WTC11 (cell line): ENCODE data around the gene PDE11A.

ENCODE experiments used
- CTCF ChIP-seq: fragments of 200-600 bp; IDR thresholded peaks from 2 replicates; pipeline ENCODE4 v1.8.0; 2022; ENCODE audit warnings: antibody characterized with exemption
- E2F1 ChIP-seq: sonication (generic); formaldehyde crosslinking; IDR thresholded peaks from 2 replicates; pipeline ENCODE4 v1.8.0; 2022; ENCODE audit warnings: mild to moderate bottlenecking, missing genetic modification reagents
- ELF4 ChIP-seq: sonication (generic); formaldehyde crosslinking; IDR thresholded peaks from 2 replicates; pipeline ENCODE4 v1.8.1; 2022; ENCODE audit warnings: low read depth, mild to moderate bottlenecking, moderate library complexity, missing genetic modification reagents
- TEAD4 ChIP-seq: sonication (generic); formaldehyde crosslinking; IDR thresholded peaks from 2 replicates; pipeline ENCODE4 v1.8.0; 2022; ENCODE audit warnings: mild to moderate bottlenecking, missing genetic modification reagents
- ZNF138 ChIP-seq: sonication (generic); formaldehyde crosslinking; conservative IDR thresholded peaks from 2 replicates; pipeline ENCODE4 v1.8.1; 2022; ENCODE audit warnings: mild to moderate bottlenecking, moderate library complexity, missing genetic modification reagents
- TF ChIP-seq, protein P1 (sequence below): sonication (generic); formaldehyde crosslinking; IDR thresholded peaks from 2 replicates; pipeline ENCODE4 v1.8.1; 2023; ENCODE audit warnings: mild to moderate bottlenecking, missing genetic modification reagents, moderate library complexity
- TF ChIP-seq, protein P2 (sequence below): sonication (generic); formaldehyde crosslinking; IDR thresholded peaks from 2 replicates; pipeline ENCODE4 v1.8.1; 2022; ENCODE audit warnings: low read depth, missing genetic modification reagents, borderline replicate concordance
- TF ChIP-seq, protein P3 (sequence below): sonication (generic); formaldehyde crosslinking; conservative IDR thresholded peaks from 2 replicates; pipeline ENCODE4 v1.8.1; 2022; ENCODE audit warnings: mild to moderate bottlenecking, missing genetic modification reagents

DNA sequence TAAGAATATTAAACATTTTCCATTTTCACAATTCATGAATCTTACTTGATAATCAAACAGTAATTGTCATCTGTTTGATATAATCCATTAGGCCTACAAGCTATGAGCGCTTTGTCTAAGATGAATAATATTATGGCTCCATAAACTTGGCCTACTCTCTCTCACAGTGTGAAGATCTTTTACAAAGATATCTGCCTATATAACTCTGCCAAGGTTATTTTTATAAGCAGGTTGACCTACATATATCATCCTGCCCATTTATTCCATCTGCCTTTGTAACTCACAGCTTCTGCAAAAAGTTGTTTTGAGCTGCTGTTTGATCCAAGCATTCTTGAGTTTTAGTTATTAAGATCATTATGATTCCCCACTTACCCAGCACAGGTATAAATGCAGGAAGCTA, 158.3 kb downstream of the PDE11A start:
- TF ChIP-seq CTCF (no peak), E2F1 (no peak), ELF4 (CRISPR knock-in tag) (no peak), ZNF138 (no peak), TEAD4 (no peak)
- TF ChIP-seq, protein P1, sequence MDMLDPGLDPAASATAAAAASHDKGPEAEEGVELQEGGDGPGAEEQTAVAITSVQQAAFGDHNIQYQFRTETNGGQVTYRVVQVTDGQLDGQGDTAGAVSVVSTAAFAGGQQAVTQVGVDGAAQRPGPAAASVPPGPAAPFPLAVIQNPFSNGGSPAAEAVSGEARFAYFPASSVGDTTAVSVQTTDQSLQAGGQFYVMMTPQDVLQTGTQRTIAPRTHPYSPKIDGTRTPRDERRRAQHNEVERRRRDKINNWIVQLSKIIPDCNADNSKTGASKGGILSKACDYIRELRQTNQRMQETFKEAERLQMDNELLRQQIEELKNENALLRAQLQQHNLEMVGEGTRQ: no peak
- TF ChIP-seq, protein P2, sequence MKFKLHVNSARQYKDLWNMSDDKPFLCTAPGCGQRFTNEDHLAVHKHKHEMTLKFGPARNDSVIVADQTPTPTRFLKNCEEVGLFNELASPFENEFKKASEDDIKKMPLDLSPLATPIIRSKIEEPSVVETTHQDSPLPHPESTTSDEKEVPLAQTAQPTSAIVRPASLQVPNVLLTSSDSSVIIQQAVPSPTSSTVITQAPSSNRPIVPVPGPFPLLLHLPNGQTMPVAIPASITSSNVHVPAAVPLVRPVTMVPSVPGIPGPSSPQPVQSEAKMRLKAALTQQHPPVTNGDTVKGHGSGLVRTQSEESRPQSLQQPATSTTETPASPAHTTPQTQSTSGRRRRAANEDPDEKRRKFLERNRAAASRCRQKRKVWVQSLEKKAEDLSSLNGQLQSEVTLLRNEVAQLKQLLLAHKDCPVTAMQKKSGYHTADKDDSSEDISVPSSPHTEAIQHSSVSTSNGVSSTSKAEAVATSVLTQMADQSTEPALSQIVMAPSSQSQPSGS (CRISPR knock-in tag): no peak
- TF ChIP-seq, protein P3, sequence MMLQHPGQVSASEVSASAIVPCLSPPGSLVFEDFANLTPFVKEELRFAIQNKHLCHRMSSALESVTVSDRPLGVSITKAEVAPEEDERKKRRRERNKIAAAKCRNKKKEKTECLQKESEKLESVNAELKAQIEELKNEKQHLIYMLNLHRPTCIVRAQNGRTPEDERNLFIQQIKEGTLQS (CRISPR knock-in tag): no peak
